Heart left ventricle (tissue), 16 donors: ENCODE results near the gene TXK. TPM values are rescaled to one million over a fixed set of nuclear protein-coding genes. Genes with fewer than 3 reads are reported as not detected.

Experiments used
- ATAC-seq, 4 donors: fragments of 200-7000 bp; cut with Tn5 transposase; one replicate each; pipeline ENCODE4 v1.9.1; 2020 to 2022; ENCODE audit warnings: moderate library complexity in 4 of 4, mild to moderate bottlenecking in 3 of 4, moderate number of reproducible peaks in 1 of 4
- DNase-seq, 5 donors: peaks; one replicate each; pipeline ENCODE4 v3.0.0-alpha.2; 2020
- H3K27ac ChIP-seq, 12 donors: fragments of 200-600 bp; sonication (generic) in 4 of 12; one replicate each; pipeline versions ENCODE4 v1.5.0 to v1.8.0; 2016 to 2022; ENCODE audit warnings: mild to moderate bottlenecking in 2 of 12
- H3K27me3 ChIP-seq, 9 donors: fragments of 200-600 bp; sonication (generic) in 2 of 9; one replicate each; pipeline versions ENCODE4 v1.5.1 to v1.8.0; 2016 to 2022; ENCODE audit warnings: mild to moderate bottlenecking in 3 of 9
- H3K36me3 ChIP-seq, 9 donors: fragments of 200-600 bp; sonication (generic) in 2 of 9; one replicate each; pipeline versions ENCODE4 v1.5.0 to v1.8.0; 2018 to 2022; ENCODE audit warnings: mild to moderate bottlenecking in 2 of 9
- H3K4me1 ChIP-seq, 12 donors: fragments of 200-600 bp; sonication (generic) in 4 of 12; one replicate each; pipeline versions ENCODE4 v1.5.0 to v1.8.0; 2016 to 2022; ENCODE audit warnings: mild to moderate bottlenecking in 3 of 12
- H3K4me3 ChIP-seq, 12 donors: fragments of 200-600 bp; sonication (generic) in 4 of 12; one replicate each; pipeline versions ENCODE4 v1.5.0 to v1.8.0; 2017 to 2022; ENCODE audit warnings: mild to moderate bottlenecking in 9 of 12, moderate library complexity in 4 of 12
- H3K9me3 ChIP-seq, 12 donors: fragments of 200-600 bp; sonication (generic) in 4 of 12; one replicate each; pipeline versions ENCODE4 v1.5.0 to v1.8.0; 2016 to 2022; ENCODE audit warnings: mild to moderate bottlenecking in 1 of 12
- POLR2A ChIP-seq, 2 donors: fragments of 450-650 bp; IDR thresholded peaks; one replicate each; pipeline ENCODE4 v1.6.1; 2017; ENCODE audit warnings: antibody characterized with exemption in 2 of 2, mild to moderate bottlenecking in 2 of 2, moderate library complexity in 2 of 2
- WGBS, 4 donors: extraction: QIAGEN DNeasy Blood & Tissue Kit in 2 of 4; methylation state at CpG; one replicate each; pipeline versions ENCODE4 v1.1.5 to v1.1.7; 2013 to 2018; 5-methylcytosine and 5-hydroxymethylcytosine counted together
- intact Hi-C, 10 donors: fragments of 100-400 bp; cut with DNase I; formaldehyde crosslinking; loops; one replicate each; pipeline versions ENCODE4 v1.11.1 to v1.14.2; 2022
- polyA plus RNA-seq, 2 donors: library from polyadenylated mRNA; stranded (reverse); fragments of 200-250 nt; gene quantifications; one replicate each; pipeline ENCODE4 v1.2.3, GENCODE V29; 2013
- total RNA-seq, 9 donors: library from RNA; depleted of rRNA in 2 of 9; stranded (reverse); fragments of >200 nt in 2 of 9; fragmentation: NEBNext Ultra II Directional in 3 of 9; extraction: Animal tissue kit (Norgen Biotek cat#: 25700) in 3 of 9; gene quantifications; one replicate each; pipeline versions ENCODE4 v1.1.0 to v1.2.4, GENCODE V29; 2016 to 2023
- TF ChIP-seq, protein P1 (sequence below), 12 donors: fragments of 200-600 bp; sonication (generic) in 4 of 12; IDR thresholded peaks; one replicate each; pipeline versions ENCODE4 v1.5.0 to v1.8.0; 2018 to 2022; ENCODE audit warnings: antibody characterized with exemption in 12 of 12, mild to moderate bottlenecking in 5 of 12
- donor health status: ischemic (EF 13 %, LVEDD 7.1; RV severe dilation, severe dysfunction).
- donor health status: healthy with polysubstance abuse.
- donor health status: DM: no; HTN: yes; CAD: no.
- donor health status: DM: no; HTN: no; CAD: no.
- donor health status: ischemic (EF 25% LVEDD 6.9; RV normal size, moderate dysfunction).
- donor health status: ischemic (EF 25% LVEDD 5.7; RV mildly dilated, moderate dysfunction).
- donor health status: healthy.
- donor health status: DM: yes; HTN: yes; CAD: no.
- donor health status: ischemic (EF 35%, LVEDD 5.7; RV mildly dilated, moderate dysfunction).
- donor health status: nonischemic (EF 11% LVEDD 7.7; RV severe dilation, severe dysfunction).
- donor health status: DM: yes; HTN: yes; CAD: no.
- donor health status: PGD.
- donor health status: ischemic (EF 29% LVEDD 5.4; RV normal size, mild dysfunction).
- donor health status: nonischemic (EF 23%, LVEDD 6.1; RV moderate dilation, normal function).

Gene TXK
- total and polyA plus RNA-seq, 11 donors, result 0.18 to 3.3 (median 0.51) TPM; not detected in 1

DNA sequence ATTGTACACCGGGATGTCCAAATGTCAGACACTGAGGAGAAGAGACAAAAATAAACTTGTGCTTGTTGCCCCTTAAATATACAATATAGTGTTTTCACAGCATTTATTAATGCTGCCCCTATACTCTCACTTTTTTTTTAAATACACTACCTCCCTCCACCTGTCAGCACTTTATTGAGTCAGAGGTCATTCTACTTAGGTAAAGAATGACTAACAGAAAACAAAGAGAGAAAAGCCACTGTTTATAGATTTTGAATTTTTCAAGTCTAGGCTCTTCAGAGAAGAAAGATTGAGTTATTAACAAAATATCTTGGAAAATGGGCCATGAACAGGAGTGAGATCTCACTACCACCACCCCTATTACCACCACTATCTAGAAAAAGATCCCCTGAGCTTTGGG is 59.4 kb downstream of the TXK start:
- ATAC-seq, result no peak
- Histone ChIP-seq H3K9me3 (no peaks in the 10 kb centered on the region), H3K36me3 (no peaks in the 10 kb centered on the region), H3K27ac (no peak overlapping the region), H3K27me3 (no peaks in the 10 kb centered on the region), H3K4me3 (no peak overlapping the region), H3K4me1 (no peaks in the 10 kb centered on the region)
- TF ChIP-seq, protein P1, sequence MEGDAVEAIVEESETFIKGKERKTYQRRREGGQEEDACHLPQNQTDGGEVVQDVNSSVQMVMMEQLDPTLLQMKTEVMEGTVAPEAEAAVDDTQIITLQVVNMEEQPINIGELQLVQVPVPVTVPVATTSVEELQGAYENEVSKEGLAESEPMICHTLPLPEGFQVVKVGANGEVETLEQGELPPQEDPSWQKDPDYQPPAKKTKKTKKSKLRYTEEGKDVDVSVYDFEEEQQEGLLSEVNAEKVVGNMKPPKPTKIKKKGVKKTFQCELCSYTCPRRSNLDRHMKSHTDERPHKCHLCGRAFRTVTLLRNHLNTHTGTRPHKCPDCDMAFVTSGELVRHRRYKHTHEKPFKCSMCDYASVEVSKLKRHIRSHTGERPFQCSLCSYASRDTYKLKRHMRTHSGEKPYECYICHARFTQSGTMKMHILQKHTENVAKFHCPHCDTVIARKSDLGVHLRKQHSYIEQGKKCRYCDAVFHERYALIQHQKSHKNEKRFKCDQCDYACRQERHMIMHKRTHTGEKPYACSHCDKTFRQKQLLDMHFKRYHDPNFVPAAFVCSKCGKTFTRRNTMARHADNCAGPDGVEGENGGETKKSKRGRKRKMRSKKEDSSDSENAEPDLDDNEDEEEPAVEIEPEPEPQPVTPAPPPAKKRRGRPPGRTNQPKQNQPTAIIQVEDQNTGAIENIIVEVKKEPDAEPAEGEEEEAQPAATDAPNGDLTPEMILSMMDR (IDR thresholded peaks at IDR 0.05), result no peak
- no peak for TF ChIP-seq POLR2A (IDR thresholded peaks at IDR 0.05)
- DNase-seq, result no peak
- intact Hi-C loops, result no loop called here
- 77 to 88% (median 79%) methylated on average over 1 of the region's 1 CpG for WGBS, 4 donors

- ATAC-seq, result no peak
- H3K4me3 ChIP-seq, result no peak overlapping the region
- DNase-seq, result no peak
- TF ChIP-seq POLR2A (IDR thresholded peaks at IDR 0.05), result no peak
- TF ChIP-seq, protein P1 (IDR thresholded peaks at IDR 0.05), result no peak
- no peak overlapping the region for H3K27ac ChIP-seq
- H3K9me3 ChIP-seq, result no peaks in the 10 kb centered on the region
- no peaks in the 10 kb centered on the region for H3K4me1 ChIP-seq
- whole genome bisulfite sequencing, 4 donors, result 59 to 65% (median 63%) methylated on average over 3 of the region's 3 CpGs
- intact Hi-C loops, result no loop called here
- no peaks in the 10 kb centered on the region for H3K36me3 ChIP-seq
- H3K27me3 ChIP-seq, result no peaks in the 10 kb centered on the region
These were observed 60.4 kb downstream of the TXK start for GRCh38 chr4:48073567-48074103.

- H3K27ac ChIP-seq, result no peak overlapping the region
- DNase-seq, result no peak
- TF ChIP-seq POLR2A (IDR thresholded peaks at IDR 0.05), result no peak
- TF ChIP-seq, protein P1 (IDR thresholded peaks at IDR 0.05), result no peak
- H3K9me3 ChIP-seq, result no peaks in the 10 kb centered on the region
- H3K4me1 ChIP-seq, result no peaks in the 10 kb centered on the region
- no peak overlapping the region for H3K4me3 ChIP-seq
- H3K27me3 ChIP-seq, result no peaks in the 10 kb centered on the region
- no peaks in the 10 kb centered on the region for H3K36me3 ChIP-seq
- WGBS, 4 donors, result 76 to 93% (median 83%) methylated on average over 3 of the region's 3 CpGs
- no peak for ATAC-seq
- intact Hi-C loops, result no loop called here
These were observed 62.9 kb downstream of the TXK start for GRCh38 chr4:48071191-48071590.

GRCh38 chr4:48069026-48069425 is 65.0 kb downstream of the TXK start:
- H3K27me3 ChIP-seq, result no peaks in the 10 kb centered on the region
- DNase-seq, result no peak
- ATAC-seq, result no peak
- no peaks in the 10 kb centered on the region for H3K4me1 ChIP-seq
- intact Hi-C loops, result no loop called here
- 37 to 69% (median 57%) methylated on average over 2 of the region's 2 CpGs for WGBS, 4 donors
- no peak for TF ChIP-seq POLR2A (IDR thresholded peaks at IDR 0.05)
- TF ChIP-seq, protein P1 (IDR thresholded peaks at IDR 0.05), result no peak
- no peak overlapping the region for H3K27ac ChIP-seq
- H3K4me3 ChIP-seq, result no peak overlapping the region
- H3K36me3 ChIP-seq, result no peaks in the 10 kb centered on the region
- H3K9me3 ChIP-seq, result no peaks in the 10 kb centered on the region
